HCT116 (cell line): ENCODE measurements around the gene IL1RAPL1. TPM values are rescaled to one million over a fixed set of nuclear protein-coding genes. Genes with fewer than 3 reads are reported as not detected.

Source experiments
- ATAC-seq: fragments of 200-7000 bp; cut with Tn5 transposase; 2 replicates; pipeline ENCODE4 v1.9.1; 2020; ENCODE audit warnings: mild to moderate bottlenecking, moderate library complexity
- BruUV-seq: library from RNA; stranded (reverse); fragments of 400-500 nt; replicated peaks from 2 replicates; lab custom pipeline; 2021; lab: Mats Ljungman, UMichigan
- CTCF ChIA-PET: fragments of 300-600 bp; sonication (Branson Sonifier 250); formaldehyde crosslinking; loops from one replicate; lab custom pipeline; 2021; ENCODE audit warnings: antibody characterized with exemption; lab: Charles Lee
- POLR2A ChIA-PET: fragments of 300-600, 350-600 bp; sonication (Branson Sonifier 250); formaldehyde crosslinking; loops from one replicate; lab custom pipeline; 2021; ENCODE audit warnings: antibody characterized with exemption; lab: Charles Lee
- RAD21 ChIA-PET, 2 experiments: fragments of 300-600 bp; sonication (Branson Sonifier 250); formaldehyde crosslinking; loops; one replicate each; lab custom pipeline; 2023; ENCODE audit warnings: low total read pairs in 2 of 2; ENCODE audit not compliant: uncharacterized antibody in 2 of 2, unreplicated experiment in 2 of 2, low non-redundant PET in 1 of 2; lab: Charles Lee
- DNase-seq: peaks from one replicate; pipeline ENCODE4 v3.0.0-alpha.2; 2010; ENCODE audit warnings: low read depth, low spot score
- H2AFZ ChIP-seq: fragments of 200-600 bp; shearing (Covaris generic), sonication (generic); 2 replicates; pipeline ENCODE4 v1.6.1; 2017; ENCODE audit warnings: low read depth, mixed run types, mixed read lengths, antibody characterized with exemption, low read length; ENCODE audit not compliant: poor library complexity, severe bottlenecking
- H3K27ac ChIP-seq: 2 replicates; pipeline ENCODE4 v1.5.1; 2012; ENCODE audit warnings: low read depth, low read length
- H3K27me3 ChIP-seq: fragments of 200-600 bp; sonication (generic); 2 replicates; pipeline ENCODE4 v1.6.1; 2016; ENCODE audit warnings: mixed run types, low read length, mixed read lengths; ENCODE audit not compliant: insufficient read depth
- H3K36me3 ChIP-seq, 2 experiments: fragments of 200-500 bp in 1 of 2; fragments of 200-600 bp in 1 of 2; sonication (Bioruptor generic) in 1 of 2; sonication (generic) in 1 of 2; 2 replicates each; pipeline versions ENCODE4 v1.5.1 to v1.6.1; 2014 to 2016; ENCODE audit warnings: low read length in 2 of 2, inconsistent platforms in 1 of 2, mixed read lengths in 1 of 2, mixed run types in 1 of 2; ENCODE audit not compliant: insufficient read depth in 2 of 2, control insufficient read depth in 1 of 2
- H3K4me1 ChIP-seq, 2 experiments: fragments of 200-600 bp in 1 of 2; sonication (generic) in 1 of 2; 2 replicates each; pipeline versions ENCODE4 v1.5.1 to v1.6.1; 2012 to 2017; ENCODE audit warnings: low read length in 2 of 2, inconsistent platforms in 1 of 2, mild to moderate bottlenecking in 1 of 2, mixed read lengths in 1 of 2, mixed run types in 1 of 2, moderate library complexity in 1 of 2; ENCODE audit not compliant: insufficient read depth in 2 of 2, control insufficient read depth in 1 of 2
- H3K4me2 ChIP-seq: fragments of 200-600 bp; sonication (generic); 2 replicates; pipeline ENCODE4 v1.6.1; 2017; ENCODE audit warnings: mixed run types, low read length, mixed read lengths
- H3K4me3 ChIP-seq, 2 experiments: fragments of 200-600 bp in 1 of 2; sonication (generic) in 1 of 2; replicated peaks in 1 of 2; 2 replicates each; pipeline ENCODE4 v1.5.1; 2011 to 2016; ENCODE audit warnings: low read length in 2 of 2, control low read depth in 1 of 2, low read depth in 1 of 2, mild to moderate bottlenecking in 1 of 2, mixed read lengths in 1 of 2, mixed run types in 1 of 2
- H3K79me2 ChIP-seq: fragments of 200-600 bp; sonication (generic); 2 replicates; pipeline ENCODE4 v1.6.1; 2017; ENCODE audit warnings: mild to moderate bottlenecking, mixed run types, low read length, moderate library complexity, mixed read lengths; ENCODE audit not compliant: insufficient read depth
- H3K9ac ChIP-seq: fragments of 200-600 bp; sonication (generic); 2 replicates; pipeline ENCODE4 v1.6.1; 2016; ENCODE audit warnings: low read length, mixed read lengths
- H3K9me2 ChIP-seq: fragments of 200-600 bp; sonication (generic), shearing (Covaris generic); 2 replicates; pipeline ENCODE4 v1.6.1; 2017; ENCODE audit warnings: mixed run types, mild to moderate bottlenecking, moderate library complexity; ENCODE audit not compliant: insufficient read depth
- H3K9me3 ChIP-seq, 2 experiments: fragments of 200-500 bp in 1 of 2; fragments of 200-600 bp in 1 of 2; sonication (Bioruptor generic) in 1 of 2; sonication (generic) in 1 of 2; 2 replicates each; pipeline ENCODE4 v1.6.1; 2014 to 2017; ENCODE audit warnings: low read length in 2 of 2, mixed read lengths in 2 of 2, inconsistent platforms in 1 of 2, low read depth in 1 of 2, mild to moderate bottlenecking in 1 of 2, mixed run types in 1 of 2, moderate library complexity in 1 of 2; ENCODE audit not compliant: control insufficient read depth in 1 of 2, insufficient read depth in 1 of 2
- H4K20me1 ChIP-seq: fragments of 200-600 bp; sonication (generic), shearing (Covaris generic); 2 replicates; pipeline ENCODE4 v1.6.1; 2017; ENCODE audit warnings: mixed run types, mild to moderate bottlenecking, moderate library complexity; ENCODE audit not compliant: insufficient read depth
- CBX3 ChIP-seq: IDR thresholded peaks from 2 replicates; pipeline ENCODE4 v1.6.1; 2012; ENCODE audit warnings: low read depth
- CEBPB ChIP-seq: IDR thresholded peaks from 2 replicates; pipeline ENCODE4 v1.6.1; 2012; ENCODE audit warnings: low read depth
- EGR1 ChIP-seq: IDR thresholded peaks from 2 replicates; pipeline ENCODE4 v1.6.1; 2012; ENCODE audit warnings: low read depth
- ELF1 ChIP-seq: IDR thresholded peaks from 2 replicates; pipeline ENCODE4 v1.6.1; 2012; ENCODE audit warnings: low read depth, borderline replicate concordance
- EZH2 ChIP-seq: fragments of 200-600 bp; sonication (generic); IDR thresholded peaks from 2 replicates; pipeline ENCODE4 v1.6.1; 2017; ENCODE audit warnings: antibody characterized with exemption, mixed run types
- FOSL1 ChIP-seq: IDR thresholded peaks from 2 replicates; pipeline ENCODE4 v1.6.1; 2012; ENCODE audit warnings: low read depth
- JUND ChIP-seq: IDR thresholded peaks from 2 replicates; pipeline ENCODE4 v1.6.1; 2012
- POLR2AphosphoS5 ChIP-seq: IDR thresholded peaks from 2 replicates; pipeline ENCODE4 v1.6.1; 2011; ENCODE audit warnings: mild to moderate bottlenecking, low read depth, low read length, moderate library complexity
- RAD21 ChIP-seq: IDR thresholded peaks from 2 replicates; pipeline ENCODE4 v1.6.1; 2012; ENCODE audit warnings: low read depth, mild to moderate bottlenecking
- SIN3A ChIP-seq: IDR thresholded peaks from 2 replicates; pipeline ENCODE4 v1.6.1; 2012; ENCODE audit warnings: low read depth
- SP1 ChIP-seq: IDR thresholded peaks from 2 replicates; pipeline ENCODE4 v1.6.1; 2012; ENCODE audit warnings: low read depth
- SRF ChIP-seq: IDR thresholded peaks from 2 replicates; pipeline ENCODE4 v1.6.1; 2012; ENCODE audit warnings: low read depth
- YY1 ChIP-seq: IDR thresholded peaks from 2 replicates; pipeline ENCODE4 v1.6.1; 2011; ENCODE audit warnings: low read length, low read depth, moderate library complexity, mild to moderate bottlenecking; ENCODE audit not compliant: insufficient replicate concordance; ENCODE audit errors: extremely low read depth
- ZFX ChIP-seq: fragments of 450-650 bp; IDR thresholded peaks from 2 replicates; pipeline ENCODE4 v1.6.1; 2017
- intact Hi-C: fragments of 100-400 bp; cut with micrococcal nuclease; formaldehyde crosslinking; loops from 2 replicates; pipeline ENCODE4 v1.10.0; 2022
- total RNA-seq: library from RNA; stranded (reverse); gene quantifications from one replicate; pipeline ENCODE4 v1.2.1, GENCODE V29; 2021; ENCODE audit not compliant: unreplicated experiment

The IL1RAPL1 gene
- total RNA-seq, 1 experiment from 2014 or later, result 2.8 TPM

- H3K9me2 ChIP-seq, result no peaks in the 10 kb centered on the region
- TF ChIP-seq SRF, result no peak
- TF ChIP-seq EZH2, result no peak
- no peak for TF ChIP-seq SP1
- no peak for TF ChIP-seq SIN3A
- no peak for TF ChIP-seq FOSL1
- no peak for TF ChIP-seq ELF1
- no peak for TF ChIP-seq JUND
- TF ChIP-seq EGR1, result no peak
- no peak for TF ChIP-seq YY1
- no peak for TF ChIP-seq ZFX
- no peaks in the 10 kb centered on the region for H3K36me3 ChIP-seq
- H3K27ac ChIP-seq, result no peak overlapping the region
- BruUV-seq, result no TSS peak
- ChIA-PET CTCF (no interaction called here), RAD21 (no interaction called here), POLR2A (no interaction called here)
- H3K79me2 ChIP-seq, result no peaks in the 10 kb centered on the region
- H3K9ac ChIP-seq, result no peak overlapping the region
- H2AFZ ChIP-seq, result no peak overlapping the region
- no peak overlapping the region for H3K4me3 ChIP-seq
- no peaks in the 10 kb centered on the region for H3K4me1 ChIP-seq
- intact Hi-C loops, result no loop called here
- no peak for DNase-seq
- no peaks in the 10 kb centered on the region for H3K27me3 ChIP-seq
- no peak overlapping the region for H3K4me2 ChIP-seq
- H4K20me1 ChIP-seq, result no peaks in the 10 kb centered on the region
- no peak for ATAC-seq
- H3K9me3 ChIP-seq, result no peaks in the 10 kb centered on the region
Observed at GRCh38 chrX:29659911-29660310, 1072.7 kb downstream of the IL1RAPL1 start.

GRCh38 chrX:29661290-29661689 is 1074.0 kb downstream of the IL1RAPL1 start:
- no peaks in the 10 kb centered on the region for H3K9me3 ChIP-seq
- intact Hi-C loops, result no loop called here
- no peaks in the 10 kb centered on the region for H3K4me1 ChIP-seq
- H3K27me3 ChIP-seq, result no peaks in the 10 kb centered on the region
- DNase-seq, result no peak
- no peaks in the 10 kb centered on the region for H3K9me2 ChIP-seq
- no peak overlapping the region for H2AFZ ChIP-seq
- no peak overlapping the region for H3K27ac ChIP-seq
- POLR2A ChIA-PET, result no interaction called here
- RAD21 ChIA-PET, result no interaction called here
- no peak overlapping the region for H3K4me3 ChIP-seq
- H3K79me2 ChIP-seq, result no peaks in the 10 kb centered on the region
- no peak overlapping the region for H3K4me2 ChIP-seq
- no TSS peak for BruUV-seq
- TF ChIP-seq CEBPB (no peak), POLR2AphosphoS5 (no peak), RAD21 (no peak), CBX3 (no peak), JUND (no peak)
- TF ChIP-seq, all 23 proteins: peak for 0
- no peaks in the 10 kb centered on the region for H3K36me3 ChIP-seq
- no peak overlapping the region for H3K9ac ChIP-seq
- ATAC-seq, result no peak
- H4K20me1 ChIP-seq, result no peaks in the 10 kb centered on the region
- CTCF ChIA-PET, result no interaction called here
